Measurements from ENCODE around the gene FRS3. TPM values are rescaled to one million over a fixed set of nuclear protein-coding genes. Genes with fewer than 3 reads are reported as not detected.

The FRS3 gene
- total and polyA plus RNA-seq, 11 donors: 3.2 to 6.8 (median 5.1) TPM

GRCh38 chr6:41757271-41757670 lies 22.4 kb downstream of the FRS3 start:
- intact Hi-C loops (cut with DNase I): no loop called here
- Histone ChIP-seq H3K4me1 (no peaks in the 10 kb centered on the region), H3K36me3 (no peaks in the 10 kb centered on the region), H3K4me3 (no peak overlapping the region), H3K9me3 (no peaks in the 10 kb centered on the region), H3K27ac (no peak overlapping the region), H3K27me3 (no peaks in the 10 kb centered on the region)
- no peak for DNase-seq
- TF ChIP-seq POLR2A (IDR thresholded peaks at IDR 0.05) (no peak), CTCF (IDR thresholded peaks at IDR 0.05) (no peak)
- ATAC-seq: no peak
- 88 to 95% (median 93%) methylated on average over 5 to 6 of the region's 6 CpGs for WGBS, 4 donors

GRCh38 chr6:41756354-41756753 lies 23.3 kb downstream of the FRS3 start:
- Histone ChIP-seq H3K4me3 (no peak overlapping the region), H3K9me3 (no peaks in the 10 kb centered on the region), H3K4me1 (no peaks in the 10 kb centered on the region), H3K27me3 (no peaks in the 10 kb centered on the region), H3K27ac (no peak overlapping the region), H3K36me3 (no peaks in the 10 kb centered on the region)
- intact Hi-C loops (cut with DNase I): no loop called here
- 64 to 72% (median 66%) methylated on average over 12 to 13 of the region's 13 CpGs for WGBS, 4 donors
- no peak for TF ChIP-seq POLR2A (IDR thresholded peaks at IDR 0.05)
- TF ChIP-seq CTCF (IDR thresholded peaks at IDR 0.05): no peak
- ATAC-seq (no peak), DNase-seq (peak in 1 of 5 donors; percentile 35)

- intact Hi-C loops (cut with DNase I): no loop called here
- ATAC-seq (no peak), DNase-seq (no peak)
- Histone ChIP-seq H3K4me1 (no peaks in the 10 kb centered on the region), H3K36me3 (no peaks in the 10 kb centered on the region), H3K4me3 (no peak overlapping the region), H3K9me3 (no peaks in the 10 kb centered on the region), H3K27ac (no peak overlapping the region), H3K27me3 (no peaks in the 10 kb centered on the region)
- 80 to 85% (median 83%) methylated on average over 3 to 4 of the region's 4 CpGs for WGBS, 4 donors
- TF ChIP-seq POLR2A (IDR thresholded peaks at IDR 0.05): no peak
- no peak for TF ChIP-seq CTCF (IDR thresholded peaks at IDR 0.05)
Measured at GRCh38 chr6:41755895-41756294, 23.8 kb downstream of the FRS3 start.

- H3K4me1 ChIP-seq: no peaks in the 10 kb centered on the region
- no peaks in the 10 kb centered on the region for H3K27me3 ChIP-seq
- DNase-seq (no peak), ATAC-seq (no peak)
- H3K9me3 ChIP-seq: no peaks in the 10 kb centered on the region
- intact Hi-C loops (cut with DNase I): no loop called here
- H3K4me3 ChIP-seq: no peak overlapping the region
- WGBS, 4 donors: 97 to 99% (median 98%) methylated on average over 3 of the region's 3 CpGs
- TF ChIP-seq POLR2A (IDR thresholded peaks at IDR 0.05) (no peak), CTCF (IDR thresholded peaks at IDR 0.05) (no peak)
- H3K27ac ChIP-seq: no peak overlapping the region
- no peaks in the 10 kb centered on the region for H3K36me3 ChIP-seq
Measured at GRCh38 chr6:41750374-41750773, 29.3 kb downstream of the FRS3 start.

Data from heart left ventricle (tissue), 16 donors.